K562 (cell line): ENCODE measurements around the gene ATG7. TPM values are rescaled to one million over a fixed set of nuclear protein-coding genes. Genes with fewer than 3 reads are reported as not detected.

Source experiments
- ATAC-seq: fragments of 200-7000 bp; cut with Tn5 transposase; 3 replicates; pipeline ENCODE4 v1.9.1; 2020; ENCODE audit warnings: moderate library complexity
- BruUV-seq: library from RNA; stranded (reverse); fragments of 400-500 nt; replicated peaks from 2 replicates; lab custom pipeline; 2021; lab: Mats Ljungman, UMichigan
- CTCF ChIA-PET: fragments of 300-600 bp; formaldehyde crosslinking; extraction: SDS; loops from one replicate; lab custom pipeline; 2021; ENCODE audit warnings: low intra/inter-chr PET ratio; lab: Yijun Ruan, JAX
- POLR2A ChIA-PET: fragments of 300-600, 350-650 bp; sonication (Branson Sonifier 250); formaldehyde crosslinking; extraction: SDS; loops from one replicate; lab custom pipeline; 2021; ENCODE audit warnings: antibody characterized with exemption, inconsistent platforms; lab: Yijun Ruan, JAX
- DNase-seq, 4 experiments: peaks; one replicate each; pipeline versions ENCODE4 v3.0.0 to v3.0.0-alpha.2; 2011 to 2018; ENCODE audit warnings: low spot score in 3 of 4, mixed read lengths in 3 of 4; ENCODE audit errors: extremely low read depth in 1 of 4
- FAIRE-seq: peaks from 2 replicates; lab custom pipeline; 2011; peaks lifted over from hg19 to GRCh38; lab: Jason Lieb, UNC
- H2AFZ ChIP-seq: 2 replicates; pipeline ENCODE4 v1.6.0; 2011; ENCODE audit warnings: low read depth, low read length, control low read depth, inconsistent platforms
- H3K27ac ChIP-seq: fragments of 200-600 bp; 3 replicates; pipeline ENCODE4 v1.8.0; 2011; ENCODE audit warnings: low read depth, mild to moderate bottlenecking, control low read depth, inconsistent platforms, low read length, moderate library complexity, mixed read lengths; ENCODE audit errors: extremely low read depth
- H3K27me3 ChIP-seq, 2 experiments: fragments of 300-600 bp in 1 of 2; 2 replicates in 1 of 2; 3 replicates in 1 of 2; pipeline versions ENCODE4 v1.6.0 to v1.8.0; 2011; ENCODE audit warnings: inconsistent platforms in 2 of 2, low read length in 2 of 2, mild to moderate bottlenecking in 1 of 2, mixed read lengths in 1 of 2, moderate library complexity in 1 of 2; ENCODE audit not compliant: control insufficient read depth in 2 of 2, insufficient read depth in 2 of 2
- H3K36me3 ChIP-seq: fragments of 300-600 bp; 3 replicates; pipeline ENCODE4 v1.8.0; 2011; ENCODE audit warnings: mild to moderate bottlenecking, low read length, inconsistent platforms; ENCODE audit not compliant: control insufficient read depth, insufficient read depth
- H3K4me1 ChIP-seq, 2 experiments: fragments of 200-600 bp in 1 of 2; replicated peaks in 1 of 2; 2 replicates in 1 of 2; 3 replicates in 1 of 2; pipeline versions ENCODE4 v1.5.1 to v1.8.0; 2011; ENCODE audit warnings: inconsistent platforms in 2 of 2, low read length in 2 of 2, mild to moderate bottlenecking in 1 of 2, mixed read lengths in 1 of 2, moderate library complexity in 1 of 2; ENCODE audit not compliant: control insufficient read depth in 2 of 2, insufficient read depth in 2 of 2
- H3K4me2 ChIP-seq: 2 replicates; pipeline ENCODE4 v1.6.1; 2011; ENCODE audit warnings: low read length, control low read depth, inconsistent platforms, mixed read lengths; ENCODE audit not compliant: insufficient read depth
- H3K4me3 ChIP-seq: fragments of 200-600 bp; sonication (generic), shearing (Covaris generic); 2 replicates; pipeline ENCODE4 v1.5.1; 2016; ENCODE audit warnings: control low read depth, inconsistent platforms
- H3K79me2 ChIP-seq: fragments of 200-600 bp; 3 replicates; pipeline ENCODE4 v1.8.0; 2011; ENCODE audit warnings: low read length, inconsistent platforms; ENCODE audit not compliant: control insufficient read depth, insufficient read depth
- H3K9ac ChIP-seq, 2 experiments: 2 replicates each; pipeline versions ENCODE4 v1.6.0 to v1.6.1; 2011; ENCODE audit warnings: low read depth in 2 of 2, low read length in 2 of 2, control low read depth in 1 of 2, inconsistent platforms in 1 of 2, mild to moderate bottlenecking in 1 of 2, mixed read lengths in 1 of 2; ENCODE audit not compliant: insufficient read depth in 1 of 2
- H3K9me1 ChIP-seq: one replicate; pipeline ENCODE4 v1.6.0; 2011; ENCODE audit warnings: inconsistent platforms, mild to moderate bottlenecking, low read length, moderate library complexity; ENCODE audit not compliant: control insufficient read depth, insufficient read depth
- H3K9me3 ChIP-seq: replicated peaks from 2 replicates; pipeline ENCODE4 v1.5.1; 2011; ENCODE audit warnings: low read depth, low read length, inconsistent platforms; ENCODE audit not compliant: control insufficient read depth, insufficient read depth
- H4K20me1 ChIP-seq: replicated peaks from 2 replicates; pipeline ENCODE4 v1.6.1; 2011; ENCODE audit warnings: low read length, inconsistent platforms, mixed read lengths; ENCODE audit not compliant: control insufficient read depth, insufficient read depth
- CBX5 ChIP-seq: IDR thresholded peaks from 2 replicates; pipeline ENCODE4 v1.6.1; 2014; ENCODE audit warnings: low read depth, borderline replicate concordance
- CLOCK ChIP-seq: fragments of 250-450 bp; sonication (Bioruptor Pico); IDR thresholded peaks from 2 replicates; pipeline ENCODE4 v1.4.0; 2020; ENCODE audit warnings: mild to moderate bottlenecking, moderate library complexity, borderline replicate concordance
- CSDE1 ChIP-seq, 2 experiments: fragments of 450-650 bp; IDR thresholded peaks; 2 replicates each; pipeline ENCODE4 v1.6.1; 2016; ENCODE audit warnings: mild to moderate bottlenecking in 1 of 2
- ID3 ChIP-seq, 2 experiments: fragments of 250-450 bp in 1 of 2; fragments of 450-650 bp in 1 of 2; sonication (Bioruptor Pico) in 1 of 2; IDR thresholded peaks; 2 replicates each; pipeline versions ENCODE4 v1.6.1 to v1.8.0; 2016 to 2021; ENCODE audit warnings: mild to moderate bottlenecking in 2 of 2, moderate library complexity in 2 of 2, missing compliant biosample characterization in 1 of 2, missing genetic modification characterization in 1 of 2
- MXD1 ChIP-seq: fragments of 250-450 bp; sonication (Bioruptor Pico); IDR thresholded peaks from 2 replicates; pipeline ENCODE4 v1.8.0; 2021; ENCODE audit warnings: borderline replicate concordance, mild to moderate bottlenecking, moderate library complexity; ENCODE audit not compliant: poor library complexity, severe bottlenecking
- NELFE ChIP-seq: IDR thresholded peaks from 2 replicates; pipeline ENCODE4 v1.6.1; 2011; ENCODE audit warnings: mild to moderate bottlenecking; ENCODE audit not compliant: insufficient read depth, insufficient read length
- PTRF ChIP-seq: fragments of 450-650 bp; IDR thresholded peaks from 2 replicates; pipeline ENCODE4 v1.6.1; 2016; ENCODE audit warnings: mild to moderate bottlenecking, missing genetic modification characterization, missing compliant biosample characterization
- SP2 ChIP-seq: IDR thresholded peaks from 2 replicates; pipeline ENCODE4 v1.6.1; 2011; ENCODE audit warnings: mild to moderate bottlenecking, low read depth, low read length, moderate library complexity; ENCODE audit not compliant: poor library complexity, severe bottlenecking; ENCODE audit errors: extremely low read depth
- ZNF444 ChIP-seq: fragments of 250-450 bp; sonication (Bioruptor Pico); IDR thresholded peaks from 2 replicates; pipeline ENCODE4 v1.4.0; 2020; ENCODE audit warnings: mild to moderate bottlenecking, moderate library complexity
- ZNF592 ChIP-seq: fragments of 450-650 bp; IDR thresholded peaks from 2 replicates; pipeline ENCODE4 v1.6.1; 2017; ENCODE audit warnings: antibody characterized with exemption, mild to moderate bottlenecking
- ZNF699 ChIP-seq: fragments of 250-450 bp; sonication (Bioruptor Pico); IDR thresholded peaks from 2 replicates; pipeline ENCODE4 v1.8.0; 2021; ENCODE audit warnings: mild to moderate bottlenecking, moderate library complexity; ENCODE audit not compliant: insufficient replicate concordance
- WGBS: fragments of 100-300 bp; shearing (Covaris generic); methylation state at CpG from one replicate; pipeline ENCODE4 v1.1.6; 2016; ENCODE audit warnings: low coverage, mixed read lengths; ENCODE audit not compliant: insufficient coverage; ENCODE audit errors: missing lambda C conversion rate; 5-methylcytosine and 5-hydroxymethylcytosine counted together
- in situ Hi-C: fragments of 300-500 bp; cut with MboI; formaldehyde crosslinking; loops from 4 replicates; pipeline ENCODE4 v1.15.0; 2018; ENCODE audit warnings: inconsistent platforms, mixed read lengths
- intact Hi-C: fragments of 100-400 bp; cut with micrococcal nuclease; formaldehyde crosslinking; loops from 2 replicates; pipeline ENCODE4 v1.14.2; 2022
- polyA plus RNA-seq, 8 experiments: library from polyadenylated mRNA; depleted of rRNA in 4 of 8; stranded (reverse) in 5 of 8; unstranded in 3 of 8; fragments of >200 nt; fragmentation: Nextera tagmentation in 2 of 8; fragmentation: Illumina TruSeq in 1 of 8; extraction: Ambion mirVana in 2 of 8; extraction: Trizol in 1 of 8; gene quantifications; 2 replicates each; pipeline versions ENCODE4 v1.2.1 to v1.2.3, GENCODE V29; 2011 to 2014; ENCODE audit warnings: inconsistent platforms in 1 of 8, missing spikeins in 1 of 8
- total RNA-seq, 7 experiments: library from RNA; depleted of rRNA in 6 of 7; stranded (reverse); fragments of >200 nt in 6 of 7; fragmentation: Illumina TruSeq in 2 of 7; extraction: Trizol in 2 of 7; gene quantifications; 2 replicates each; pipeline versions ENCODE4 v1.2.1 to v1.2.3, GENCODE V29; 2011 to 2021; ENCODE audit warnings: low replicate concordance in 1 of 7

The ATG7 gene
- total and polyA plus RNA-seq, 9 of the 15 experiments (the other 6 are each of a cell fraction or from before 2014, with no cell fraction given), result 18.3 to 45.3 (median 33.6) TPM

GRCh38 chr3:11434563-11435096 is 162.4 kb downstream of the ATG7 start:
- H4K20me1 ChIP-seq, result no peaks in the 10 kb centered on the region
- ChIA-PET CTCF (no interaction called here), POLR2A (interaction anchor here (1.0 to 1.2 kb wide), 3 partner anchors 10 to 22 kb away, joined by 3 read pairs; no protein-coding TSS in a partner anchor)
- FAIRE-seq (no peak), DNase-seq (no peak), ATAC-seq (no peak)
- H3K27me3 ChIP-seq, result no peaks in the 10 kb centered on the region
- H3K4me3 ChIP-seq, result no peak overlapping the region
- in situ Hi-C loops (no loop called here), intact Hi-C loops (no loop called here)
- 83% methylated on average over 5 of the region's 6 CpGs for WGBS
- peaks cover 0 to 6% of the 10 kb centered on the region in 2 experiments; a peak in 2 of 5 replicates for H3K4me1 ChIP-seq
- no peak overlapping the region for H2AFZ ChIP-seq
- no peak overlapping the region for H3K27ac ChIP-seq
- no TSS peak for BruUV-seq
- no peaks in the 10 kb centered on the region for H3K9me1 ChIP-seq
- H3K4me2 ChIP-seq, result no peak overlapping the region
- H3K9ac ChIP-seq, result no peak overlapping the region
- H3K36me3 ChIP-seq, result no peaks in the 10 kb centered on the region
- no peaks in the 10 kb centered on the region for H3K79me2 ChIP-seq
- H3K9me3 ChIP-seq, result no peaks in the 10 kb centered on the region
- TF ChIP-seq ZNF699 (CRISPR knock-in tag) (no peak), ID3 (CRISPR knock-in tag; IDR thresholded peaks at IDR 0.05) (no peak), ID3 (tag; IDR thresholded peaks at IDR 0.05) (no peak), CSDE1 (IDR thresholded peaks at IDR 0.05) (no peak), PTRF (tag) (no peak), CLOCK (CRISPR knock-in tag) (no peak), NELFE (no peak), MXD1 (no peak), CBX5 (no peak), ZNF444 (no peak), SP2 (no peak), ZNF592 (no peak)
